H1 (cell line): Measurements from ENCODE around the gene CDC73.

ENCODE experiments used
- CBX5 ChIP-seq: fragments of 300-800, 300-1000 bp; sonication (generic); IDR thresholded peaks from 2 replicates; pipeline ENCODE4 v1.7.1; 2016; ENCODE audit warnings: antibody characterized with exemption, low read length, low read depth
- EZH2 ChIP-seq: fragments of 200-600 bp; sonication (generic); IDR thresholded peaks from 2 replicates; pipeline ENCODE4 v1.7.1; 2012; ENCODE audit warnings: low read depth, mild to moderate bottlenecking, moderate library complexity, low read length, inconsistent platforms; ENCODE audit not compliant: severe bottlenecking
- GABPA ChIP-seq: IDR thresholded peaks from 2 replicates; pipeline ENCODE4 v1.6.1; 2011; ENCODE audit warnings: mild to moderate bottlenecking, low read length, moderate library complexity, borderline replicate concordance; ENCODE audit not compliant: insufficient read depth
- HDAC2 ChIP-seq, 2 experiments: fragments of 300-600 bp in 1 of 2; sonication (generic) in 1 of 2; IDR thresholded peaks; 2 replicates each; pipeline ENCODE4 v1.6.1; 2011 to 2012; ENCODE audit warnings: low read depth in 2 of 2, low read length in 2 of 2, mild to moderate bottlenecking in 2 of 2, moderate library complexity in 2 of 2, borderline replicate concordance in 1 of 2, inconsistent platforms in 1 of 2
- JUND ChIP-seq: IDR thresholded peaks from 2 replicates; pipeline ENCODE4 v1.6.1; 2011; ENCODE audit warnings: mild to moderate bottlenecking, improper control_type of control experiment, low read length
- PHF8 ChIP-seq: fragments of 200-600 bp; sonication (generic); conservative IDR thresholded peaks from 2 replicates; pipeline ENCODE4 v1.7.1; 2012; ENCODE audit warnings: low read depth, mild to moderate bottlenecking, inconsistent platforms, low read length, moderate library complexity
- POLR2A ChIP-seq, 2 experiments: IDR thresholded peaks; 1 replicate in 1 of 2; 2 replicates in 1 of 2; pipeline ENCODE4 v1.6.1; 2011; ENCODE audit warnings: low read depth in 2 of 2, low read length in 2 of 2, mild to moderate bottlenecking in 2 of 2; ENCODE audit errors: control extremely low read depth in 1 of 2
- RAD21 ChIP-seq, 2 experiments: IDR thresholded peaks in 1 of 2; conservative IDR thresholded peaks in 1 of 2; 2 replicates each; pipeline ENCODE4 v1.6.1; 2011; ENCODE audit warnings: low read depth in 2 of 2, low read length in 2 of 2, improper control_type of control experiment in 1 of 2, inconsistent platforms in 1 of 2, mild to moderate bottlenecking in 1 of 2, moderate library complexity in 1 of 2
- SRF ChIP-seq: IDR thresholded peaks from 2 replicates; pipeline ENCODE4 v1.6.1; 2011; ENCODE audit warnings: mild to moderate bottlenecking, low read depth, low read length, moderate library complexity
- TF ChIP-seq, protein P1 (sequence below), 3 experiments: IDR thresholded peaks; 1 replicate in 2 of 3; 2 replicates in 1 of 3; pipeline versions ENCODE4 v1.5.1 to v1.6.1; 2011; ENCODE audit warnings: low read length in 3 of 3, mild to moderate bottlenecking in 3 of 3, inconsistent platforms in 2 of 3, low read depth in 1 of 3, moderate library complexity in 1 of 3; ENCODE audit not compliant: insufficient read depth in 1 of 3; ENCODE audit errors: control extremely low read depth in 1 of 3

DNA sequence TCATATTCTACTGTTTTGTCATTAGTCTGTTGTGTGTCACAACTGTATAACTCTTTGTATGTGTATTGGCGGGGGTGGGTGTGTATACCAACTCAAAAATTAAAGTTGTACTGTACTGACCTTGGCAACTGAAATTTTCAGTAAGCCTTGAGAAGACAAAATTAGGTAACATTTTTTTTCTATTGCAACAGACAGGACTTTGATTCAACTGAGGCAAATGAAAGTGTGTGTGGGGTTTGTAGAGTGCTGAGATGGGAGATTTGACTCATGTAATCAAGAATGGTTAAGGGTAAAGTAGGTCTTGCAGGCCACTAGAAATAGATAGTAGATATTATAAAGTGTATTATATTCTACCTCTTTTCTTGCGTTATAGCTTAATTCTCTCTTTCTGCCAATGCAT lies 79.2 kb downstream of the CDC73 start:
- TF ChIP-seq HDAC2 (IDR thresholded peaks at IDR 0.05; ENCODE audit: borderline replicate concordance in 1 of 2, low read depth in 2 of 2, low read length in 2 of 2) (no peak), EZH2 (no peak), POLR2A (IDR thresholded peaks at IDR 0.05; ENCODE audit: control extremely low read depth in 1 of 2, low read depth in 2 of 2, low read length in 2 of 2) (no peak), RAD21 (IDR thresholded peaks at IDR 0.05 in 1 of 2, conservative IDR thresholded peaks at IDR 0.05 in 1 of 2; ENCODE audit: low read depth in 2 of 2, low read length in 2 of 2) (no peak), GABPA (no peak), SRF (no peak), PHF8 (no peak), JUND (no peak), CBX5 (no peak)
- TF ChIP-seq, protein P1, sequence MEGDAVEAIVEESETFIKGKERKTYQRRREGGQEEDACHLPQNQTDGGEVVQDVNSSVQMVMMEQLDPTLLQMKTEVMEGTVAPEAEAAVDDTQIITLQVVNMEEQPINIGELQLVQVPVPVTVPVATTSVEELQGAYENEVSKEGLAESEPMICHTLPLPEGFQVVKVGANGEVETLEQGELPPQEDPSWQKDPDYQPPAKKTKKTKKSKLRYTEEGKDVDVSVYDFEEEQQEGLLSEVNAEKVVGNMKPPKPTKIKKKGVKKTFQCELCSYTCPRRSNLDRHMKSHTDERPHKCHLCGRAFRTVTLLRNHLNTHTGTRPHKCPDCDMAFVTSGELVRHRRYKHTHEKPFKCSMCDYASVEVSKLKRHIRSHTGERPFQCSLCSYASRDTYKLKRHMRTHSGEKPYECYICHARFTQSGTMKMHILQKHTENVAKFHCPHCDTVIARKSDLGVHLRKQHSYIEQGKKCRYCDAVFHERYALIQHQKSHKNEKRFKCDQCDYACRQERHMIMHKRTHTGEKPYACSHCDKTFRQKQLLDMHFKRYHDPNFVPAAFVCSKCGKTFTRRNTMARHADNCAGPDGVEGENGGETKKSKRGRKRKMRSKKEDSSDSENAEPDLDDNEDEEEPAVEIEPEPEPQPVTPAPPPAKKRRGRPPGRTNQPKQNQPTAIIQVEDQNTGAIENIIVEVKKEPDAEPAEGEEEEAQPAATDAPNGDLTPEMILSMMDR (IDR thresholded peaks at IDR 0.05; ENCODE audit: control extremely low read depth in 1 of 3, insufficient read depth in 1 of 3, low read depth in 1 of 3, low read length in 3 of 3), result no peak
